ENCODE results near the gene HIC2.
"Not testable (repeated sequence)": the region's sequence is repeated elsewhere in the genome, so short reads cannot be mapped to it uniquely, and the experiment has no call there.

DNA sequence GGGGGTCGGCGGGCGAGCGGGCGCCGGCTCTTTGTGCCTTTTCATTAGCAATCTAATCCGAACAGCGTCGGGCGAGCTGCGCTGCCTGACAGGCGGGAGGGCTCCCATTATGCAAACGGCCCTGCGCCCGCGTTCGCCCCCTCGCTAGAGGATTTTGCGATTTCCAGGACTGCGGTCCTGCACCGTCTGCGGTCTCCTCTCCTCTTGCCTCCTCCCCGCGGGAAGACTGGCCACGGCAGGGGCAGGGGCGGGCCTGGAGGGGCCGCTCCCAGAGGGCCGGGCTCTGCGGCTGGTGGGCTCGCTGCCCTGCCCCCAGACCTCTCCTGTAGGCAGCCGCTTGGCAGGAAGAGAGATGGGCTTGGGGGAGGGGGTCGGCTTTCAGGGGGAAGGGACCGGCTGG lies 682 bp downstream of the HIC2 start:
- TF ChIP-seq, protein P1, sequence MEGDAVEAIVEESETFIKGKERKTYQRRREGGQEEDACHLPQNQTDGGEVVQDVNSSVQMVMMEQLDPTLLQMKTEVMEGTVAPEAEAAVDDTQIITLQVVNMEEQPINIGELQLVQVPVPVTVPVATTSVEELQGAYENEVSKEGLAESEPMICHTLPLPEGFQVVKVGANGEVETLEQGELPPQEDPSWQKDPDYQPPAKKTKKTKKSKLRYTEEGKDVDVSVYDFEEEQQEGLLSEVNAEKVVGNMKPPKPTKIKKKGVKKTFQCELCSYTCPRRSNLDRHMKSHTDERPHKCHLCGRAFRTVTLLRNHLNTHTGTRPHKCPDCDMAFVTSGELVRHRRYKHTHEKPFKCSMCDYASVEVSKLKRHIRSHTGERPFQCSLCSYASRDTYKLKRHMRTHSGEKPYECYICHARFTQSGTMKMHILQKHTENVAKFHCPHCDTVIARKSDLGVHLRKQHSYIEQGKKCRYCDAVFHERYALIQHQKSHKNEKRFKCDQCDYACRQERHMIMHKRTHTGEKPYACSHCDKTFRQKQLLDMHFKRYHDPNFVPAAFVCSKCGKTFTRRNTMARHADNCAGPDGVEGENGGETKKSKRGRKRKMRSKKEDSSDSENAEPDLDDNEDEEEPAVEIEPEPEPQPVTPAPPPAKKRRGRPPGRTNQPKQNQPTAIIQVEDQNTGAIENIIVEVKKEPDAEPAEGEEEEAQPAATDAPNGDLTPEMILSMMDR (conservative IDR thresholded peaks at IDR 0.05; ENCODE audit: low read length) = not testable (repeated sequence)
- TF ChIP-seq EZH2phosphoT487 (IDR thresholded peaks at IDR 0.05; ENCODE audit: borderline replicate concordance, low read depth, low read length) = not testable (repeated sequence)

Data from OCI-LY7 (cell line).